CD4-positive, alpha-beta T cell treated with Interleukin-6 at 100 ng/mL for 8 hours (primary cell): ENCODE results near the gene FSD1L.
A peak's percentile ranks its signal among the peaks of the same experiment; 100 is the strongest.

Experiments
- DNase-seq: peaks from one replicate; pipeline ENCODE4 v3.0.0-alpha.2; 2020; ENCODE audit warnings: mixed read lengths, low spot score

Gene FSD1L

DNA sequence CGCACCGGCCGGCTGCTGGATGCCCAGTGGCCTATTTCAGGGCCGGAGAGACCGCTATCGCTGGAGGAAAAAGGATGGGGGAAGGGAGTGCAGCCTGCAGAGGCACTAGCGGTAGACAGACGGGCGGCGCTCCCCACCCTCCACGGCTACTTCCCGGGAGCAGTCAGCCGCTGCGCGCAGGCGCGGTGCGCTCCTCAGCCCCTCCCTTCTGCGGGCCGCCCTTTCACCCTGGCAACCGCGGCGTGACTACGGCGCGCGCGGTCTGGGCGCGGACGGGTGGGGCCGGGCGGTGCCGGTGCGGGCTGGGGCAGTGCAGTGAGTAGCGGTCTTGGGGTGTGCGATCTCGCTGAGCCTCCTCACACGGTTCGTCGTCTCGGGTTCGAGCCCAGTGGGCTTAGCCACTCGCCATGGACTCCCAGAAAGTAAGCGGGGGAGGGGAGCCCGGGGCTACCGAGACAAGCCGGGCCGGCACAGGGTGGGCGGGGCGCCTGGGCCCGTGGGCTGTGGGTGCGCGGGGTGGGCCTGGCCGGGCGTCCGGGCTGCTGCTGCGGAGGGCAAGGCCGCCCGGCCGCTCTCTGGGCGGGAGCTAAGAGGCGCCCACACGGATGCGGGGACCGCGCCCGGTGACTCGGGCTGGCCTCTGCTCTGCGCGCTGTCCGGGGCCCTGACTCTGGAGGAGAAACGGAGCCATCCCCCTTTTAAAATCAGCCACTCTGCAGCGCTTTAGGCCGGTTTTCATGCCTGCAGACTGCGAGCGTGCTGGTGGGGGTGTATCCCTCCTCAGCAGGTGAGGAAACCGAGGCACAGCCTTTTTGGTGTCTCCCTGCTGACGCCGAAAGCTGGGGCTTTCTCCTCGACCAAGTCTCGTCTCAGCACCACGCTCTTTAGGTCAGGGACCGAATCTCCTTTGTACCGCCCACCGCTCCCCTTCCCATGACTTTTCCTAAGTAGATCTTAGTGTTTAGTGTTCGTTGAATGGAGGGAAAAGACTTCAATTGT is at the start of gene FSD1L:
Gene FSD1L (plus strand): TSS at position 221 of the 999 bp plus-strand sequence. CDS start 187 bp downstream, at position 408.
- peak; percentile 87 for DNase-seq

DNA sequence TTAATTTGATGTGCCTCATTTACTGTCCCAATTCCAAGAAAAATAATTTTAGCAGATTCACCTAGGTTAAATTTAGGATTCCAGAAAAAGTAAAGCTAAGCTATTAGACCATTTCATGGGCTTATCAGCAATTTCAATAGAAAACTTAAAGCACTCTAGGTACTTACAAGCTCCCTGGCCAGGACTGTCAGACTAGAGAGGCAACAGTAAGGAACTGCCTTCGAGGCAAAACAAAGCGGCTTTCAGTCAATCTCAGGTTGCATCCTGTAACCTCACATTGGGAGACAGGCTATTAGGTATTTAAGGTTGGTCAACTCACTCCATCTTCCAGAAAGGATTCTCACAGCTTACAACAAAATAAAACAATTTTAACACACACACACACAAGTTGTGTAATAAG is 48.7 kb upstream of the FSD1L start:
- no peak for DNase-seq

DNA sequence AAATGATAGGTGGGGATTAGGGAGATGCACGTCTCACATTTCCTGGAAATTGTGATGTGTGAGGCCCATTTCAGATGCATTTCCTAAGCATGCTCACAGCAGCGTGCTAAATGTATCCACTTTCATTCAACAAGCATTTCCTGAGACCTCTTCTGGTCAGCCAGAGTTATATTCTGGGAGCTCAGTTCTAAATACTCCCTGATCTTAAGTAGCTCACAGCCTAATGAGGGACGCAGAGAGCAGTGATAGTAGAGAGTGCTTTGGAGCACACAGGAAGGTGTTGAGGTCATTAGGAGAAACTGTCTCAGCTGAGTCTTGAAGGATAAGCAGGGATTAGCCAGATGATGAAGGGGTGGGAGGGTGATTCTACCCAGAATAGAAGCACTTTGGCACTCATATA is 46.2 kb upstream of the FSD1L start:
- no peak for DNase-seq

DNA sequence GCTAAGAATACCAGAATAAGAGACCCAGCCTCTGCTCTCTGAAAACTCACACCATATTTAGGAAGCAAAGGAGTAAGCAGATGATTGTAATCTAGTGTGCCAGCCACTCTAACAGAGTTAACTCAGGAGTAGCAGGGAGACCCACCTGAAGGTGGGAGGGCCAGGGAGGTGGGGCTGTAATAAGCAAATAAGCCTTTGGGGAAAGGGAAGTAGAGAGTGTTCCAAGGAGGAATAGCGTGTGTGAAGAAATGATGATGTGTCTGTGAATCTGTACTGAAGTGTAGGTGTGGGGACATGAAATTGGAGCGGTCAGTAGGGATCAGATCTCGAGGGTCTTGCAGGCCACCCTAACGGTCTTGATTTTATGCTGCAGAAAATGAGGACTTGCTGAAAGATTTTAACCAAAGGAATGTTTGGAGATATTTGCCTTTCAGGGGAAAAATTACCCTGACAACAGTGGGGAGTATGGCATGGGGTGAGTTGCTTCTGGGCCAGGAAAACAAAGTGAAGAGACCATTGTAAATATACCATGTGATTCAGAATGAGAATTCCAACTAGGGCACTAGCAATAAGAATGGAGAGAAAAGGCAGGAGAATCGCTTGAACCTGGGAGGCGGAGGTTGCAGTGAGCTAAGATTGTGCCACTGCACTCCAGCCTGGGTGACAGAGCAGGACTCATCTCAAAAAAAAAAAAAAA is 44.1 kb upstream of the FSD1L start:
- no peak for DNase-seq

DNA sequence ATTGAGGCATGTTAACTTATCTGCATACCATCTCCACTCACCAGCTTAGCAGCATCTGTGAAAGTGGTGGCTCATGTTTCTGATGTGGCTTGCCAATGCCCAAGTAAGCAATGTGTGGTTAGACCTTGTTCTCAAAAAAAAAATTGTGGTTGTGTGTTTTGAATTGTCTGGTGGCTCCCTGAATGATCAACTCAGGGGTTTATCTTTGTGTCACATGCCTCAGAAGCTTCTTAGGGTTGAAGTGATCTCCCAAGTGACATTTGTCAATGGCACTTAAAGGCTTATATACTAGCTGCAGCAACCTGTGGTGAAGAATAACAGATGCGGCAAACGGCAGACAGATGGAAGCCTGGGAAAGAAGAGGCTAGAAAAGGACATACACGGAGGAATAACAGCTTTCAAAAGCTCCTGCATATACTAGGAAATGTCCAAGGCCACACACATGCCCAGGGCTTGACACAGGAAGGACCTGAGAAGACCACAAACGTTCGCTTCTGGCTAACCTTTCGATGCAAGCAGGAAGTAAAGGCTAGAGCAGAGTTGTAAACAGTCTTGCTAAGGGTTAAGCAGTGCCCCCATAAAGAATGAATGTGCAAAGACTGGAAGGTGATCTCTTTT is 42.2 kb upstream of the FSD1L start:
- DNase-seq = peak; percentile 72

DNA sequence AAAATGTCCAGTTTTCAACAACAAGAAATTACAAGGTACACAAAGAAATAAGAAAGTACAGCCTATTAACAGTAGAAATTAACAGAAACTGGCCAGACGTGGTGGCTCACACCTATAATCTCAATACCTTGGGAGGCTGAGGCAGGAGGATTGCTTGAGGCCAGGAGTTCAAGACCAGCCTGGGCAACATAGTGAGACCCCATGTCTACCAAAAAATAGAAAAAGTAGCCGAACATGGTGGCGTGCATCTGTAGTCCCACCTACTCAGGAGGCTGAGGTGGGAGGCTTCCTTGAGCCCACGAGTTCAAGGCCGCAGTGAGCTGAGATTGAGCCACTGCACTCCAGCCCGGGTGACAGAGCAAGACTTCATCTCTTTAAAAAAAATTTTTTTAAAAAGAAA is 41.5 kb upstream of the FSD1L start:
- DNase-seq = no peak

DNA sequence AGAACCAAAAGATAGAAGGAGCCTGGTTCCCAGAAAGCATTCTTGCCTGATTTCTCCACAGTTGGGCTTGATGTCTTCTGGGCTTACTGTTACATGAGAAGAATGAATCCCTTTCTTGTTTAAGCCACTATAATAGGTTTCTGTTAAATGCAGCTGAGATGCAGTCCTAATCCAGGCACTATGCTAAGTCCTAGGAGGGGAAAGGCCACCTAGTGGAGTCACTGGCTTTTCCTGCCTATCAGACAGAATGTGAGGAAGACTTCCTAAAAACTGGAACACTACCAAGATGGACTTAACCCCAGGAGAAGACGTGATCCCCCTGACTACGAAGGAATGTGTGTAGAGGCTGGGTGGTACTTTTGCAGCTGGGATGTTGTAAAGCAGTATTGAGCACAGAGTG is 34.3 kb upstream of the FSD1L start:
- DNase-seq = no peak

DNA sequence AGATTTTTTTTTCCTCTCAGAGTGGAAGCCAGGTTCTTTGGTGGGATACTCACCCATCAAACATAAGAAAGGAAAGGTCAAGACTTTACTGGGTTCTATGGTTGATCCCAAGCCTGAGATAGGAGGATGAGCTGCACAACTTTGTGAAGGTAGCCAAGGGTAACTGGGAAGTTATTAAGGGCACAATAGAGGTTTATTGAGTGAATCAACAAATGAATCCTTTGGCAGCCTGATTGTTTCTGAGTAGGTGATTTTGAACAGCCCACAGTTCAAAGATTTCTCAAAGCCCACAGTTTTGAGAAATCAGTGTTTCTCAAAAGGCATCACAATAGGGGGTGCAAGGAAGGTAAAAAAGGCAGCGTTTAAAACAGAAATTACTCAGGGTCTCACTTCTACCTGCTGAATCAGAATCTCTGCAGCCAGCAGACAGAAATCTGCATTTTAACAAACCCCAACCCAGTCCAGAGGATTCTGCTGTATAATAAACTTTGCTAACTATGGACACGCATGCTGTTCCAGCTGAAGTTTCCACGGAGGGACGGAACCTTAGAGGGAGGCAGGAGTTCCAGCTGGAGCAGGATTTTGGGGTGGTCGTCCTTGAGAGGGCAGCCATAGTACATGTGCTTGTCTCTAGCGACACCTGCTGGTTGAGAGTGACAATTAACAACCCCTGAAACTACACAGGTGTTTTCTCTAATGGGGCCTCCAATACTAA is 32.7 kb upstream of the FSD1L start:
- peak; percentile 60 for DNase-seq

DNA sequence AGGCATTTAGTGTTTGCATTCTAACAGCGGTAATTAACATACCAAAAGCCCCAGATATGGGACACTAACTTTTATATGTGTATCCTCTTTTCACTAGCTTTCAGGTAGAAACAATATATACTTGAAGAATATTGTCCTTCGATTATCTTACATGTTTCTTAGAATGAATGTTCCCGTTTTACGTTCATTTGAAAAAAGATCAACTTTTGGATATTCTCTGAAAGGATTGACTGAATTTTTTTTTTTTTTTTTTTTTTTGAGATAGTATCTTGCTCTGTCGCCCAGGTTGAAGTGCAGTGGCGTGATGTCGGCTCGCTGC is 32.2 kb upstream of the FSD1L start:
- DNase-seq = no peak

DNA sequence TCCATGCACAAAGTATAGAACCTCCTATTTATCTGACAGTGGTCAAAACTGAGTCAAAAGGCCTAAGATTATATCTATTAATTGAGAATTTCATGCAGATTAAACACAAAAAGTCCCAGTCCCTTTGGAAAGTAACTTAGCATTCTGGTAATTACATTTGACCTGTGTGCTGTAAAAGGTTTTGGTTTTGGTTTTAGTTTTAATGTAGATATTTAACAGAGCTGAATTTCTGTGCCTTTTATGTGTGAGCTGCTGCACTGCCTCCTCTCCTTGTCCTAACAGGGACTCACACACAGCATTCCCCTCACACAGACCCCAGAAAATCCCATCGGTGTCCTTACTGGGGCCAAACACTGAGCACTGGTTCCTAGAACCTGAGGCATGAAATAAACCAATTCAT is 31.0 kb upstream of the FSD1L start:
- DNase-seq = no peak

DNA sequence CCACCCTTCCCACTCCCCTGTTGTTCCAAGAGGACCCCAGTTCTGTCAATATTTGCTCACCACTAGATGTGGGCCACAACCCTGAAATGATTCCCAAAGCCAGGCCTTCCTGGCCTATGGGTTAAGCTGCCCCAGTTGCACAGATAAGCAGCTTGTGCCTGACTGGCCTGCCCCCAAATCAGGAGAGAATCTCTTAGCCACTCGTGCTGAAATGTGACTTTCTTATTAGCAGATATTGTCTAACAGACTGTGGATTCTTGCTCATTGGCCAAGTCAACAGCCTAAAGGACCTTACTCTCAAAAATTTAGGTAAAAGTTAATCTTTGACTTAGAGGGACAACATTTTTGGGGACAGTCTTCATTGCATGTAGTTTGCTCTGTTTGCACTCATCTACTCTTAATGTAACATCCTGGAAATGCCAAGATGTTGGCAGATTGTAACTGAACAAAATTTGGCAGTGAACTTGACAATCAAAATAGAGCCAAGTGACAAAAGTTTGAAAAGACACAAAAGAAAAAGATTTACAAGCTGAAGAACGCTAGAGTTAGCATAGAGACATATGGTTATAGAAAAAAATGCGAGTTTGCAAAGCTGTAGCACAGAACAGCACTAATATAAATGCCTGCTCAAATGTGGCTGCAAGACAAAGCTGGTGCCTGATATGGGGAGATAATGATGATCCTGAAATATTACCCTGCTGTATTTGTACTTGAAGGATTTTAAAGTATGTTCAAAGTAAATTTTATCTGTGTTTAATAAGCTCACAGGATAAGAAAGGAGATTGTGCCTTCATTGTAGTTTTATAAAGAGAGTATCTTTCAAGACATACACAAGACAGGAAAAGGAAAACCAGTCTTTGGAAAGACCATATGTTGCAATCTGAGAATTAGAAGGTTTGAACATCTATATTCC is 29.0 kb upstream of the FSD1L start:
- no peak for DNase-seq

DNA sequence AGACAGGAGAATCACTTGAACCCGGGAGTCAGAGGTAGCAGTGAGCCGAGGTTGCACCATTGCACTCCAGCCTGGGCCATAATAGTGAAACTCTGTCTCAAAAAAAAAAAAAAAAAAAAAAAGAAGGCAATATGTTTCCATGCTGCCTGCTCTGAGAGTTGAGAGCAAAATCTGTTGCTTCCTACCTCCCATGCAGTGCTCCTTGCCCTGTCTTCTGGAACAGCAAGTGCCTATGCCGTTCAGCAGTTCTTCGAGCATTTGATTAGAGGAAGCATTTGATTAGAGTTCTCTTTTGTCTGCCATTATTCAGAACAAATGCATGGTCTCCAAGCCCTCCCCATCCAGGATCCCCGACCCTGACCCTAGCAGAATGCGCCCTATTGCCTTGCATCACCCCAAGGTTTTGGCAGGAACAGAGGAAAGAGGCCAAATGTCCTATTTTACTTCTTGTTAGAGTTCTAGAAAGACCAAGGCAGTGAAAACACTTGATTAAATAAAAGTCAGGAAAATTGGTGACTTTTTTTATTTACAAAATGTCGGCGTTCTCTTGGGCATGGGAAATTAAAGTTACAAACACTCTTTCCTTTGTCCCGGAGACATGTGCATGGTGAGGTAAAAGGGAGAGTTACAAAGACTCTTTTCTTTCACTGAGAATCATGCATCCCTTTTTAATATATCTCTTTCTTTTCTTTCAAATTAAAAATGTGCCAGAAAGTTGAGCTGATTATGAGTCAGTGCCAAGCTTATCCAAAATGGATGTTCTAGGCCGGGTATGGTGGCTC is 27.8 kb upstream of the FSD1L start:
- no peak for DNase-seq

DNA sequence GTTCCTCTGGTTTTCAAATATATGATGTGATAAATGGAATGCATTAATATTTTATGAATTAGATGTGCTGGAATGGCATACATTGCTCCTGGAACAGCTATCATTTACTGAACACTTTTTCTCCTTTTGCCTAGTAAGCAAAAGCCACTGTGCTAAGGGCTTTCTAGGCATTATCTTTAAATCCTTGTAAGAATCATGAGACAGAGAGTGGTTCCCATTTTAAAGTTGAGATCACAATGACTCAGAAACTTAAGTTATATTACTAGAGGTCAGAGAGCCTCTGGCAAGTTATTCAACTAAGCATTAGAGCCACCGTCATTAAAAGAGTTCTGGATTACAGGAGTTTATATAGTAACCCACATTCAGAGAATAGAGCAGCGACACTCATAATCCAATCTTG is 26.7 kb upstream of the FSD1L start:
- no peak for DNase-seq

DNA sequence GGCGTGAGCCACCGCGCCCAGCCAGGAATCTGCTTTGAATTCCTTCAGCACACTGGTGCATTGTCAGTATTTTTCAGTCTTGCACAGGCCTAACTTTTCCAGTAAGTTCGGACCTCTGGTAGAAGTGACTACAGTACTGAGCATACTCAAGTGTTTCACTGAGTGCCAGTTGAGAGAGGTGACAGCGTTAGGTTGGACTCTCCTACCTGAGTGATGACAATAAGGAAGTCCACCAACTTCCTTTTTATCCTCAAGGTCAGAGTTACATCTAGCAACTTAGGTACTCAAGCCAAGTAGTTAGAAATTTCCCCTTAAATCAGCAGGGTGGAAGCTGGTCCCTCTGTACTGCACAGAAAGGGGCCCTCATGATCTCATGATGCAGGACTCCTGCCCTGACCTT is 26.0 kb upstream of the FSD1L start:
- DNase-seq = no peak

DNA sequence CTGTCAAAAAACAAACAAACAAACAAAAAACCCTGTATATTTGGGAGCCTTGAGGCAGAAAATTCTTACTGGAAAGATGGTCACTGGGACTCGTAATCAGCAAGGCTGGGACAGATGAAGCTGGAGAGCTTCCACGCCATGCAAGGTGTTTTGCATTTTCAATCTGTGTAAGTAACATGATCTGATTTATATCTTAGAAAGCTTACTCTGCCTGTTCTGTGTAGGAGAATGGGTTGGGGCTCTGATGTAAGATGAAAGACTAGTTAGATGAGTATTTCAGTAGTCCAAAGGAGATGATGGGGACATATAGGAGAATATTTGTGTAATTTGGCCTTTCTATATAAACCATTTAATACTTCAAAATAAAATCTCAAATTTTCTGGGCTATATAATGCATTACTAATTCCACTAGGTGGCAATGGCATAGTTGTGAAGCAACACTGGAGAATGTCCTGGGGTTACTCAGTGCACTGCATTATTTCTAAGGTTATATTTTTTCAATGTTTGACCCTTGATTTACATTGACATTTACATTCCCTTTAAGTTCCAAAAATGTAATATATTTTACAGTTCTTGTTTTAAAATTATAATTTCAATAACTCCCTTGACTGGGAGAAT is 21.9 kb upstream of the FSD1L start:
- no peak for DNase-seq

DNA sequence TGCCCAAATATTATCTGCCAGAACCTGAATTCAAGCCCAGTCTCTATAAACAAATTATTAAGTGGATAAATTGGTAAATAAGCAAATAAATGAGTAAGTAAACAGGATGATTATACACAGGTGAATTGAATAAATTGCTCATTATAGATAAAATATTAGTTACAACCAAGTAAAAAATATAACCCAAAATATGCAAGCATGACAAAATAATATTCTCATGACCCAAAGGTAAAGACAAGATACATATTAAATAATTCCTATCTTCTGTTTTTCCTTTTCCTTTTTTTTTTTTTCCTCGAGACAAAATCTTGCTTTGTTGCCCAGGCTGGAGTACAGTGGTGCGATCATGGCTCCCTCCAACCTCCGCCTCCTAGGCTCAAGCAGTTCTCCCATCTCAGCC is 21.2 kb upstream of the FSD1L start:
- no peak for DNase-seq

DNA sequence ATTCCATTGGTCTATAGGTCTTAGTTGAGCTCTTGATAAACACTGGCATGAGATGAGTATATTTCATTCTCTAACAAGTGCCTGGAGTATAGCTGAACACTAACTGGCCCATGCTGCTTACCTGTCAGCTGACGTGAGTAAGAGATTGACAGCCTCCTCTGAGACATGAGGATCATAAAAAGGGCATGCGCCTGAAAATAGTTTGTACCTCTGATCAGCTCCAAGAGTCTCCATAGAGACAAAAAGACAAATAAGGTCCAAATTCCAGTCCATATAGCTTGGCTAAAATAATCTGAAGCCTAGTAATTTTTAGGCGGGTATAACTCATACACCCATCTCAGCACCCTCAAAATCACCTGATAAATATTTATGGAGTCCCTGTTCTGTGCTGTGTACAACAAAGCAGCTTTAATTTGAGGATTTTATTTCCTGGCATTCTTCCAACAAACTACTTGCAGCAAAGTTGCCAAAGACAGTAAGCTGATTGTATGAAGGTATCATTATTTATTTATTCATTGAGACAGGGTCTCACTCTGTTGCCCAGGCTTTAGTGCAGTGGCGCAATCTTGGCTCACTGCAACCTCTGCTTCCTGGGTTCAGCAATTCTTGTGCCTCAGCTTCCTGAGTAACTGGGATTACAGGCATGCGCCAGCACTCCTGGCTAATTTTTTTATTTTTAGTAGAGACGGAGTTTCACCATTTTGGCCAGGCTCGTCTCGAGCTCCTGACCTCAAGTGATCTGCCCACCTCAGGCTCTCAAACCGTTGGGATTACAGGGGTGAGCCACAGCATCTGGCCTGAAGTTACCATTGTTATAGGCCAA is 16.2 kb upstream of the FSD1L start:
- no peak for DNase-seq

DNA sequence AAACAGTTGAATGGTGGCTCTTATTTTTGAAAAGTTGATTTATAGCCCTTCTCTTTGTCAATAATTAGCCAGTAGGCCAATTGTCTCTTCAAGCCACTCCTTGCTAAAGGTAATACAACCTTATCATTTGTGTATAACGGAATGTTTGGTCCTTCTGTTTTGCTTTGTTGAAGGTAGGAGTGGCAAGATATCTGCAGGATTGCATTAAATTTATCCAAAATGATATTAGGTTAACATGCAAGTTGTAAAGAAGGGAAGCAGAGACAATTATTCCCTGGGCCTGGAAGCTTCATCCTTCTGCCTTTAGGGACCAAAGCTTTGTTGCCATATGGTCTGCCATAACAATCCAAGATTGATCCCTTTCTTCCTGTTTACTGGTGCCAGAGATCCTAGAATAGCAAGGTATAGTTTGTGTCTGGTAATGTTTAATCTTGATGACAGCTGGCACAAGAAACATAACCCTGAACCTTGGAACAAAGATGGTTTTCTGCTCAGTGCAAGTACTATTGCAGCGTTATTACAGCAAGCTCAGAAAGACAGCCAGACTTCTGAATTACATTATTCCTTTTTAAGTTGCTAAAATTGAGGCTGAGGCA is 15.5 kb upstream of the FSD1L start:
- DNase-seq = no peak

DNA sequence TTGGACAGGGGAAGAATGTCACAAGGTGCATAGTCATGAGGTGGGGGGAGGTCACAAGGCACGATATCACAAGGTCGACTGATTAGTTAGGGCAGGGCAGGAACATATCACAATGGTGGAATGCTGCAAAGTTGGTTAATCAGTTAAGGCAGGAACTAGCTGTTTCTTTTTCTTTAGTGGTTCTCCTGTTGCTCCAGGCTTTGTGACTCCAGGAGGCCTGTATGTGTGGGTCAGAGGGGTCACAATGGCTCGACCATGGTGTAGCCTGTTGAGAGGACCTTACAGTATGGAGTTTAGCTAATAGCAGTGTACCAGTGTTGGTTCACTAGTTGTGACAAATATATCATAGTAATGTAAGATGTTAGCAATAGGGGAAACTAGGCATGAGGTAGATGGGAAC is 12.4 kb upstream of the FSD1L start:
- DNase-seq = no peak
